Neural cell (in vitro differentiated cells): Measurements from ENCODE around the gene IFNLR1.

ENCODE experiments used
- EP300 ChIP-seq: fragments of 450-650 bp; conservative IDR thresholded peaks from 2 replicates; pipeline ENCODE4 v1.6.1; 2014; ENCODE audit warnings: antibody characterized with exemption, mild to moderate bottlenecking, moderate library complexity; ENCODE audit not compliant: poor library complexity, severe bottlenecking
- EZH2 ChIP-seq: fragments of 200-600, 300-800 bp; shearing (Covaris generic), sonication (generic); IDR thresholded peaks from 2 replicates; pipeline ENCODE4 v1.6.1; 2014; ENCODE audit warnings: antibody characterized with exemption, low read length, borderline replicate concordance, mild to moderate bottlenecking; ENCODE audit not compliant: insufficient read depth, poor library complexity, severe bottlenecking
- POLR2AphosphoS5 ChIP-seq: IDR thresholded peaks from 2 replicates; pipeline ENCODE4 v1.6.1; 2012
- SMC3 ChIP-seq: fragments of 450-650 bp; conservative IDR thresholded peaks from 2 replicates; pipeline ENCODE4 v1.6.1; 2014; ENCODE audit warnings: antibody characterized with exemption, mild to moderate bottlenecking, moderate library complexity; ENCODE audit not compliant: poor library complexity
- TAF1 ChIP-seq: IDR thresholded peaks from 2 replicates; pipeline ENCODE4 v1.6.1; 2012; ENCODE audit warnings: low read depth
- TF ChIP-seq, protein P1 (sequence below): IDR thresholded peaks from 2 replicates; pipeline ENCODE4 v1.6.1; 2012; ENCODE audit warnings: borderline replicate concordance
- TF ChIP-seq, protein P2 (sequence below): fragments of 450-650 bp; IDR thresholded peaks from 2 replicates; pipeline ENCODE4 v1.5.1; 2014; ENCODE audit warnings: antibody characterized with exemption, mild to moderate bottlenecking, moderate library complexity; ENCODE audit not compliant: poor library complexity, severe bottlenecking

DNA sequence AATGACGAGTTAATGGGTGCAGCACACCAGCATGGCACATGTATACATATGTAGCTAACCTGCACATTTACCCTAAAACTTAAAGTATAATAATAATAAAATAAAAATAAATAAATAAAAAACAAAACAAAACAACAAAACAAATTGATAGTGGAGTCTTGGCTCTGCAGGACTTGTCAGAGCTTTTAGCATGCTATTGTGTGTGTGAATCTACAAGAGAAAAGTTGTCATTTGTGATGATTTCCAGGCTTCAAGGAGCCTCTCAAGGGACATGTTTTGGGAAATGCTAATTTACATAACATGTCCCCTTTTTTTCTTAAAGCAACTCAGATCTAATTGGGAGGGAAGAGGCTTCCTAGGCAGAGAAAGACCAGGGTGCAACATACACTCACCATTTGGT lies 53.3 kb downstream of the IFNLR1 start:
- TF ChIP-seq, protein P1, sequence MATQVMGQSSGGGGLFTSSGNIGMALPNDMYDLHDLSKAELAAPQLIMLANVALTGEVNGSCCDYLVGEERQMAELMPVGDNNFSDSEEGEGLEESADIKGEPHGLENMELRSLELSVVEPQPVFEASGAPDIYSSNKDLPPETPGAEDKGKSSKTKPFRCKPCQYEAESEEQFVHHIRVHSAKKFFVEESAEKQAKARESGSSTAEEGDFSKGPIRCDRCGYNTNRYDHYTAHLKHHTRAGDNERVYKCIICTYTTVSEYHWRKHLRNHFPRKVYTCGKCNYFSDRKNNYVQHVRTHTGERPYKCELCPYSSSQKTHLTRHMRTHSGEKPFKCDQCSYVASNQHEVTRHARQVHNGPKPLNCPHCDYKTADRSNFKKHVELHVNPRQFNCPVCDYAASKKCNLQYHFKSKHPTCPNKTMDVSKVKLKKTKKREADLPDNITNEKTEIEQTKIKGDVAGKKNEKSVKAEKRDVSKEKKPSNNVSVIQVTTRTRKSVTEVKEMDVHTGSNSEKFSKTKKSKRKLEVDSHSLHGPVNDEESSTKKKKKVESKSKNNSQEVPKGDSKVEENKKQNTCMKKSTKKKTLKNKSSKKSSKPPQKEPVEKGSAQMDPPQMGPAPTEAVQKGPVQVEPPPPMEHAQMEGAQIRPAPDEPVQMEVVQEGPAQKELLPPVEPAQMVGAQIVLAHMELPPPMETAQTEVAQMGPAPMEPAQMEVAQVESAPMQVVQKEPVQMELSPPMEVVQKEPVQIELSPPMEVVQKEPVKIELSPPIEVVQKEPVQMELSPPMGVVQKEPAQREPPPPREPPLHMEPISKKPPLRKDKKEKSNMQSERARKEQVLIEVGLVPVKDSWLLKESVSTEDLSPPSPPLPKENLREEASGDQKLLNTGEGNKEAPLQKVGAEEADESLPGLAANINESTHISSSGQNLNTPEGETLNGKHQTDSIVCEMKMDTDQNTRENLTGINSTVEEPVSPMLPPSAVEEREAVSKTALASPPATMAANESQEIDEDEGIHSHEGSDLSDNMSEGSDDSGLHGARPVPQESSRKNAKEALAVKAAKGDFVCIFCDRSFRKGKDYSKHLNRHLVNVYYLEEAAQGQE, result no peak
- no peak for TF ChIP-seq TAF1
- no peak for TF ChIP-seq POLR2AphosphoS5
- TF ChIP-seq, protein P2, sequence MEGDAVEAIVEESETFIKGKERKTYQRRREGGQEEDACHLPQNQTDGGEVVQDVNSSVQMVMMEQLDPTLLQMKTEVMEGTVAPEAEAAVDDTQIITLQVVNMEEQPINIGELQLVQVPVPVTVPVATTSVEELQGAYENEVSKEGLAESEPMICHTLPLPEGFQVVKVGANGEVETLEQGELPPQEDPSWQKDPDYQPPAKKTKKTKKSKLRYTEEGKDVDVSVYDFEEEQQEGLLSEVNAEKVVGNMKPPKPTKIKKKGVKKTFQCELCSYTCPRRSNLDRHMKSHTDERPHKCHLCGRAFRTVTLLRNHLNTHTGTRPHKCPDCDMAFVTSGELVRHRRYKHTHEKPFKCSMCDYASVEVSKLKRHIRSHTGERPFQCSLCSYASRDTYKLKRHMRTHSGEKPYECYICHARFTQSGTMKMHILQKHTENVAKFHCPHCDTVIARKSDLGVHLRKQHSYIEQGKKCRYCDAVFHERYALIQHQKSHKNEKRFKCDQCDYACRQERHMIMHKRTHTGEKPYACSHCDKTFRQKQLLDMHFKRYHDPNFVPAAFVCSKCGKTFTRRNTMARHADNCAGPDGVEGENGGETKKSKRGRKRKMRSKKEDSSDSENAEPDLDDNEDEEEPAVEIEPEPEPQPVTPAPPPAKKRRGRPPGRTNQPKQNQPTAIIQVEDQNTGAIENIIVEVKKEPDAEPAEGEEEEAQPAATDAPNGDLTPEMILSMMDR, result no peak
- no peak for TF ChIP-seq EZH2
- no peak for TF ChIP-seq EP300
- TF ChIP-seq SMC3, result no peak
